NCI-H446 (cell line): ENCODE results near the gene HMCN1.
"Not testable (repeated sequence)": the region's sequence is repeated elsewhere in the genome, so short reads cannot be mapped to it uniquely, and the experiment has no call there.

Source experiments
- DNase-seq, 2 experiments: peaks; one replicate each; lab custom pipeline; 2025; lab: John Stamatoyannopoulos, UW

Gene HMCN1

DNA sequence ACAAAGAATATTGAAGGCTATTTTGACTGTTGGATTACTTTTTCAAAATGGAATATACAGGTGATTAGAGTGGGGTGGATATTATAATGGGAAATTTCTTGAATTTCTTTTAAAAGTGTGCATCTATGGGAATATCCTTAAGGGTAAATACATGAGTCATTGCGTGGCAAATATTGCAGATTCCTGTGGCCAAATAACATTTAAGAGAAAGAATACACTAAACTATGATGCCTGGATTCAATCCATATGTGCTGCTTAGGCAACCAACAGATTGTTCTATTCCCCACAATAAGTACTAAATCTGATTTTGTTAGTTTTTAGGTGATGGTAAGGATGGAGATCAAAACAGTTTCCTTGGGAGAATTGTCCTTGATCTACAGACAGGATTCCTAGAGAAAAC lies 119.5 kb downstream of the HMCN1 start:
- DNase-seq, result no peak

DNA sequence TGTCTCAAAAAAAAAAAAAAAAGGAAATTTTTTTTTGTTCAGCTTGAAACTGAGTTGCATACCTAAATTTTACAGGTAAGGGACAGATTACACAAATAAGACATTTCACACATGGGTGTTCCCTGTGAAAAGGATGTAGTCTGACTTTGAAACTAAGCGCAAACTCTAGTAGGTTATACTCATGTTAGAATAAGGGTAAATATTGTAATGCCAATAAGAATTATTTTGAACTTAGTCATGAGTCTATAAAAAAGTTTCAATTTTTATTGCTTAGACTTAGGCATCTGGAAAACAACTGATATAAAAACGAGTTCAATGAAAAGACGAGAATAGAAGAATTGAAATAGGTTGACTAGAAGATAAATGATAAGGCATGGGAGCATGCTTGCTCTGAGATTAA lies 122.3 kb downstream of the HMCN1 start:
- no peak for DNase-seq

DNA sequence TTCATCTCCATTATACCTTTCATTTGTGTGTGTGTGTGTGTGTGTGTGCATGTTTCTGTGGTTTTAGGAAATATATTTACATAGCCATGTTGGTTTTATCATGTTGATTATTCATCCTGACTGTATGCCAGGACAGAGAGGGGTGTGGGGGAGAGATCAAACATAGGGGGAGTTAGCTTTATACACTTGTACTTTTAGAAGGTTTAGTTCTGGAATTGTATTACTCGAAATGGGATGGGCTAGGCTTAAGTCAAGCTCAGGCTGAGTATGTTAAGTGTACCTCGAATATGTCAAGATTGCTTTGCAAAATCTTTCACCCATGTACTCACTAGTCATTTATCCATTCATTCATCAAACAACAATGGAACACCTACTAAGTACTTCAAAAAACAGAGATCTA lies 123.3 kb downstream of the HMCN1 start:
- DNase-seq, result no peak

DNA sequence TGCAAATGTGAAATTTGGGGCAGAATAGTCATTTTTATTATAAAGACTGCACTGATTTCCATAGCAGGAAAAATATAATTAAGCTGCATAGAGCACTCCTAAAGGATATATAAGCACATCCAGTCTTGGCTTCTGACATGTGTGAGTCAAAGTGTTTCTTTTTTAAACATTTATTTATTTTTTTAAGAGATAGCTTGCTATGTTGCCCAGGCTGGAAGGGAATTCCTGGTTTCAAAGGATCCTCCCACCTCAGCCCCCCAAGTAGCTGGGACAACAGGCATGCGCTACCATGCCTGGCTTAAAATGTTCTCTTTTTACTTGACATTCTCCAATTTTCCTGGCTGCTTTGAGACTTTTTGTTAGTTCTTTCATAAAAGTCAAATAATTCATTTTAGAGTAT lies 126.1 kb downstream of the HMCN1 start:
- DNase-seq, result no peak

DNA sequence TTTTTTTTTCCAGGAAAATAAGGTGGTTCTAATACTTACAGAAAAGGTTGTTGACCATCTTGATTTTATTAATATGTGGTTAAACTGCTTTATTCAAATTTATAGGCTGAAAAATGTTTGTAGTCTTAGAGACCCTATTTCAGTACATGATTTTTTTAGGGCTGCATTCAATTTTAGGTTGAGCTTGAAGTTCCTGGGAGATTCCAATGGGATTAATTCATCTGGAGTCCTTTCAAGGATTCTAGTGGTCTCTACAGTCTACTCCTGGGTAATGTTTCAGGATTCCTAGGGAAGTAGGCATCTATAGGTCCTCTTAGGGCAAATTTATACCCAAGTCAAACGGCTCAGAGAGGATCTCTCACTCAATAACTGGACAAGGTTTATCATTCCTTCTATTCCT lies 126.7 kb downstream of the HMCN1 start:
- DNase-seq, result no peak

DNA sequence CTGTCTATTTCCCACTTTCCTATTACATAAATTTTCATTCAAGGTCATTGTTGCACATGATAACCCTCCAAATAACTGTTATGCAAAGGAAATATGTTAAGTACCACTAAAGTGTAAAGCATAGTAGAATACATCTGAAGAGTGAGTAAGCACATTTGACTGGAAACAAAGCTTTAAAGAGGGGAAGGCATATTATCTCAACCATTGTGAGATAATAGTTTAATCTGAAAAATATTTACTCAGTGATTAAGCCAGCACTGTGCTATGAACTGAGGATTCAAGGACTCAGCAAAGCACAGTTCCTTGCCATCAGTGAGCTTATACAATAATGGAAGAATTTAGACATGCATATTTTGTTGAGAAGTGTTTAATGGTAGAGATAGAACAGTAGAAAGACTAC lies 127.4 kb downstream of the HMCN1 start:
- DNase-seq, result no peak

DNA sequence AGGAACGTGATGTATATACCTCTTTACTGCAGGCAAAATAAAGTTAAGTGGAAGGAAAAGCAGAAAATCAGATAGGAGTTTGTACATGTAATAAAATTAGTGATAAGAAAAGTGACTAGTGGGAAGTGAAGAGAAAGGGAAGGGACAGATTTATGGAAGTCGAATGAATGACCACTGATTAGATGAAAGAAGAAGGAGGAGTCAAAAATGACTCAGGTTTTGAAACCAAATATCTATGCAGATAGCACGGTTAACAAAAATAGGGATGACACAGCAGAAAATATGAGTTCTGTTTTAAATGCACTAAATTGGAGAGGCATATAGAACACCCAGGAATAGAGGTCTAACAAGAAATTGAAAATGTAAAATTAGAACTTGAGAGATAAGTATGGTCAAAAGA lies 128.0 kb downstream of the HMCN1 start:
- DNase-seq, result no peak

DNA sequence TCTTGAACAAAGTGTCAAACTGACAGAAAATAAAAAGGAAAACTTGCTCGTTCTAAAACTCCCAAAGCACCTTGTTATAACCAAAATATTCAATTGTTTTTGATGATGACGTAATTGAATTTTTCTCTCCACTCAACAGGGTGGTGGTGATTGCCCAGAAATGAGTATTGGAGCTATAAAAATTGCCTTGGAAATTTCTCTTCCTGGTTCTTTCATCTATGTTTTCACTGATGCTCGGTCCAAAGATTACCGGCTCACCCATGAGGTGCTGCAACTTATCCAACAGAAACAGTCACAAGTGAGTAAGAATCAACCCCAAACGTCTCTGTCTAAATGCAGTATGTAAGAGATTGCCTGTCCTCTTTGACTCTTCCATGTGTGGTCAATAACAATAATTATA lies 130.1 kb downstream of the HMCN1 start:
- no peak for DNase-seq

DNA sequence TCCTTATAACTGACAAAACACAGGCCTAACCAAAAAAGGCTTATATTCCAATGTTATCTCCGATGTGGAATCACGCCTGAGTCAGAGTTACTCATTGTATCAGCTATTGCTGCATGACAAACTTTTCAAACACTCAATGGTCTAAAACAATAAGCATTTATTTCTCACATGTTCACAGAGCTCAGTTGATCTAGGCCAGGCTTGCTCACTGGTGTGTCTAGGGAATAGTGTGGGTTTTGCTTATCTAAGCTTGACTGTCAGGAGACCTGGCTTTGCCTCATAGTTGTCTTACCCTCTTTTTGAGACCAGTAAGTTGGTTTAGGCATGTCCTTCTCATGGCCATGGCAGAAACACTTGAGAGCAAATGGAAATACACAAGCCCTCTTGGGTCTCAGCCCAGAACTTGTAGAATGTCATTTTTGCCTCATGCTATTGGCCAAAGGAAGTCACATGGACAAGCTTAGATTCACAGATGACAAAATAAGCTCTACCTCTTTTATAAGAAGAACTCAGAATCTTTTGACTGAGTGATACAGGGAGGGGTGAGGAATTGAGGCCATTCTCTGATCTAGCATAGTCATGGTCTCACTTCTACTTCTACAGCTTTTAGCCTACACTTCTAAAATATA lies 130.8 kb downstream of the HMCN1 start:
- DNase-seq, result peak in 1 of 2 experiments; percentile 14

DNA sequence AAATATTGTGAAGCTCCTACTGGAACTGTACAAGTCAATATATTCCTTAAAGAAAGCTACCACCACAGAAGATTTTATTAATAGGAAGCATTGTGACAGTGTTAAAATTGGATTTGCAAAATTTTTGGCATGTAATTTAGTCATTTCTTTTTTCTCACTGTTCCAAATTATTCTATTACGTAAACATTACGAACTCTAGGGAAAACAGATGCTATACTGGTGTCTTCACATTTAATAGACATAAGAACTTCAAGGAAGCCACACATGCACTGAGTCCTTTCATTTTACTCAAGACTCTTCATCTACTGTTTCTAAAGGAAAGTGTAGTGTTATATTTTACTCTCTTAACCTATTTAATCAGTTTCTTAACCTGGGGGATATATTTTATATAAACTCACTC lies 135.4 kb downstream of the HMCN1 start:
- no peak for DNase-seq

DNA sequence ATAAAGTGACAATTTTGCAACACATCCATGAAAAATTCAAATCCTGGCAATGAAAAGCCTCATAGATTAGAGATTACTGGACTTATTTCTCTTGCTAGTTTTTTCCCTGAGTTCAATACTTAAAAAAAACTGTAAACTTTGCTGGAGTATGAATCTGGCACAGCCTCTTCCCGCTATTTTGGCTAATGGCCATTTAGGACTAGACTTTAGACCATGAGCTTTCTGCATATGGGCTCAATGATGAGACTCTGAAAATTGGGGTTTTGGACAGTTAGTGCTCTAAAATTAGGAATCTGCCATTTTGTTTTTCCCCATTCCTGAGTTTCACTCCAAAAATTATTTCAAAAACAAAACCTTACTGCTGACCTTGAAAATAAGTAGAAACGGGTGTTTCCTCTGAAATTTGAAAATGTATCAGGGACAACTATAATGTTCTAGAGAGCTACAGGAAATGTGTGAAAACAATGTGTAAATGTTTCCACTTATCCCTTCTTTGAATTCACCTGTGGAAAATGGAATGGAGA lies 137.5 kb downstream of the HMCN1 start:
- peak in 1 of 2 experiments; percentile 33 for DNase-seq

DNA sequence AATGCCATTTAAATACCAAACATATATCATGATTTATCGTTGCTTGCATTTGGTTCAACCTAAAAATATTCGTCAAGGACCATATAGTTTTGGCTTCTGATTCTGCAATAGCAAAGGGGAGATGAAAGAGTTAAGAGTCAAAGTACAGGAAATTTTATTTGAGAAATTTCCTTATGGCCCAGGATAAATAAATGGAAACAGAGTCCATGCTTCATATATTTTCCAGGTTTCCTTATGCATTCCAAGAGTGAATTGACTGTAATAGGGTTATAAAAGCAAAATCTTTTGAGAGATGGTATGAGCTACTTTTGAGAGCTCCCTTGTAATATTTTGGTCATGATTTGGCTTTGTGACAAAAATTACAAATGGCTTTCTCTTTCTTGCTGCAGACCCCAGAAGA lies 140.1 kb downstream of the HMCN1 start:
- DNase-seq, result no peak

DNA sequence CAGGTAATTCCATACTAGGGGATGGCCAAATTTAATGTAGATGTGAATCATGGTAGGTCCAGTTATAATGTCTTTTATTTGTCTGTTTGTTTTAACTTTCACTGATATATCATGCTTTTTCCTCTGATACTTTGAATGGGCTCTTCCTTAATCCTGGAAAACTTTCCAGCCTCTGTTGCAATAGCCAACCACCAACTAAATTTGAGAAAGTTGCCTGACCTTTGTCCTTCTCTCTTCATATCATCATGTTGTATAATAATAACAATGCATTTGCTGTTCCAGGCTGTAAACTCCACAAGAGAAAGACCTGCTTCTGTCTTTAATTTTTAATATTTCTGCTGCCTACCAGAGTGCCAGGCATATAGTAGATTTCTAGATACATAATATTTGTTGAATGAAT lies 146.1 kb downstream of the HMCN1 start:
- DNase-seq, result no peak

DNA sequence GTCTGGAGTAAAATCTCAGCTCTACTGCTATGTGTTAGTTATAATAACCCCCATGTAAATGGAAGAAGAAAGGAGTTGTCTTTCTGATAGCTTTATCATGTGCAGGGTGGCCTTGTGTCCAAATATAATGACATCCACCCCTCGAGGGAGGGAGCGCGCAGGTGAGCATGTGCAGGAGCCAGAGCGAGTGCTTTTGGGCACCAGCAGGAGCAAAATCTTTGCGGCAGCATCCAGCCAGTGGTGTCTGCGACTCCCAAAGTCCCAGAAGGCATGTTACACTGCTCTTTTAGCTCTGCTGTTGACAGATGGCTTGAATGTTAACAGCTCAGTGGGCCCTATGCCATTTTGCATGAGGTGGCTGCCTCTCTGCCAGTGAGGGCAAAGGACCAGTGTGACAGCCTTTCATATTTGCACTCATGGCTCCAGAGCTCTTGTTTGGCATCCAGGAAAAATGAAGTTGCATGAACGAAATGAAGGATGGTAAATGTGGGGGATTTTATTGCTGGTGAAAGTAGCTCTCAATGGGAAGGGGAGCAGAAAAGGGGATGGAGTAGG lies 146.7 kb downstream of the HMCN1 start:
- DNase-seq, result peak; percentile 87 to 95

DNA sequence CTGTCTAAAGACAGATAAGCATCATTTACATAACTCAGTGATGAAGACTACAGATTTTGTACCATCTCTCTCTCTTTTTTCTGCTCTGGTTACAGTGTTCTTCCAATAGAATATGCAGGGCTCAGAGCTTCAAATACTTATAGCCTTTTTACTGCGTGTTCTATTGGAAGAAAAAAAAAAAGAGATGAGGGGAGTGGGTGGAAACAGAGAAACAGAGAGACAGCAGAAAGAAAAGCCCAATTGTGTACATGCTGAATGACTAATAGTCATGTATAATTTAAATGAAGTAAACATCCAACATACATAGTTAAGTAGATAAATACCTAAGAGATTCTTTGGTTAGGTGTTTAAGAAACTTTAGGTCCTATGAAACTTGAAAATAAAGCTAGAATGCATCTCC lies 151.9 kb downstream of the HMCN1 start:
- no peak for DNase-seq

DNA sequence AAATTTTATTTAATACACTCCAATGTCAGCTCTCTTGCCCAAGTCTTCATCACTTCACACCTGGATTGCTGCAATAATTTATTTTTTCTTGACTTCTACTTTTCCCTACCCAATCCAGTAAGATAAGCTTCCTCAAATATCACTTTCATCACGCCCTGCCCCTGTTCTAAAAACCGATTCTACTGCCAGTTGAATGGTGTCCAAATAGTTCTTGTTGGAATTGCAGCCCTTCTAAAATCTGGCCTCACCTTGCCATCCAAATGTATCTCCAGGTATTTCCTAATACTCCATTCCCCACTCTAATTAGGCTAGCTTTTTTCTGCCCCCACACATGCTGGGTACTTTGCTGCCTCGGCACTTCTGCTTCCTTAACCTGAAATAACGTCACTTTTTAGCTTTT lies 152.5 kb downstream of the HMCN1 start:
- DNase-seq, result no peak

DNA sequence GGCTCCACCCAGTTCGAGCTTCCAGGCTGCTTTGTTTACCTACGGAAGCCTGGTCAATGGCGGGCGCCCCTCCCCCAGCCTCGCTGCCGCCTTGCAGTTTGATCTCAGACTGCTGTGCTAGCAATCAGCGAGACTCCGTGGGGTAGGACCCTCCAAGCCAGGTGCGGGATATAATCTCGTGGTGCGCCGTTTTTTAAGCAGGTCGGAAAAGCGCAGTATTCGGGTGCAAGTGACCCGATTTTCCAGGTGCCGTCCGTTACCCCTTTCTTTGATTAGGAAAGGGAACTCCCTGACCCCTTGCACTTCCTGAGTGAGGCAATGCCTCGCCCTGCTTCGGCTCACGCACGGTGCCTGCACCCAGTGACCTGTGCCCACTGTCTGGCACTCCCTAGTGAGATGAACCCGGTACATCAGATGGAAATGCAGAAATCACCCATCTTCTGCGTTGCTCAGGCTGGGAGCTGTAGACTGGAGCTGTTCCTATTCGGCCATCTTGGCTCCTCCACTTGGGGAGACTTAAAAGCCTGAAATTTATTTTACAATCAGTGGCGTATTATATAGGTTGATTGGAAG lies 158.7 kb downstream of the HMCN1 start:
- not testable (repeated sequence) for DNase-seq

DNA sequence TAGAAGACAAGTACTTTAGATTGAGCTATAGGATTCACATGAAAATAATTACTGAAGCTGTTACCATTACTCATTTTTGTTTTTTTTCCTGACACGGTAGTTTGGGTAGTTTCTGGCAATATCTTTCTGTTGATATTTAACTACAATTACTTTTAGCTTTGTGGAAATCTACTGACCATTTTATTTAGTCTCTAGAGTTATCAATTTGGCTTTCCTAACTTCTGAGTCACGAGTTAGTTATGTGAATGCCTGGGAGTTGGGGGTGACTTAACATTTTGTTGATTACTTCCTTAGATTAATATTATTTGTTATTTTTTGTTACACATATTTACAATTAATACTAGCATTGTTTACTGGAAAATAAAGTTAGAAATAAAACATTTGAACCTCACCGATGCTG lies 160.6 kb downstream of the HMCN1 start:
- DNase-seq, result no peak

DNA sequence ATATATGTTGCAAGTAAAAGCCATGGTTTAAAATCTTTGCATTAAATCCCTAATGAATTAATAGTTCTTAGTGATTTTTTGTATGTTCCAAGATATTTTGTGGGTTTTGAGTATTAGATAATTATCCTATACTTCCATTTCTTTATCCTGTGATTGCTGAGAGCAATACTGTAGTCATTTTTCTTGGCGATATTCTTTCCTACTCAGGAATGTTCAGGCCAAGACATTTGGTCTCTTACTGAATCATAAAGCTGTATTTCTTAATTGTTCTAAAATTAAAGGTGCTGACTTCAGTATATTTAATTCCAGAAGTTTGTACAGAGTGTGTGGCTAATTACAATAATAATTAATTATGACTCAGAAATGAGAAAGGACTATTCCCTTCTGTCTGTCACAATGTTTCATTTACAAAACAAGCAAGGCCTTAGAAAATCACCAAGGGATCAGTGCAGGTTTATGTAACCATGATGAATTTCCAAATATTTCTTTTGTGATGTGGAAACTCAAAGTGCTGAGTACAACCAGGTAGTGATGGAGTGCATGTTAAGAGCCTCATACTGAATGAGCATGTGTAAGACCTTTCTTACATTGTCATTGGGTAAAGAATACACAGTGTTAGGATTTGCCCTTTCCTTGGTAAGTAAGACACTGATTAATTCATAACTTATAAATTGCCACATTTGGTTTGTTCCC lies 161.2 kb downstream of the HMCN1 start:
- no peak for DNase-seq

DNA sequence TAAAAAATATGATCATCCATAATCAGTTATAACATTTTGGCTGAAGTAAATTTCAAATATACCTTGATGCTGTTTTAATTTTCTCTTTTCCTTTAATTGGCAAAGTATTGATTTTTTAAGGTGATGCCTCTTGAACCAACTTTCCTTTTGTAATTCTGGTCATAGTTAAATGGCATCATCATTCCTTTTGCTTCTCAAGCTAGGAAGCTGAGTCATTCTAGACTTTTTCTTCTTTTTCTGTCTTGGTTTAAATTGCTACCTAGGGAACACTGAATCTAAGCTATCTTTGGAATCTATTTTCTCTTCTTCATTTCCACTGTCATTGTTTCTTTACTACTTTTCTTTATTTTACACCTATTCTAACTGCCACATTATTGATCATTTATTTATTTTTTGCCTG lies 162.7 kb downstream of the HMCN1 start:
- no peak for DNase-seq

DNA sequence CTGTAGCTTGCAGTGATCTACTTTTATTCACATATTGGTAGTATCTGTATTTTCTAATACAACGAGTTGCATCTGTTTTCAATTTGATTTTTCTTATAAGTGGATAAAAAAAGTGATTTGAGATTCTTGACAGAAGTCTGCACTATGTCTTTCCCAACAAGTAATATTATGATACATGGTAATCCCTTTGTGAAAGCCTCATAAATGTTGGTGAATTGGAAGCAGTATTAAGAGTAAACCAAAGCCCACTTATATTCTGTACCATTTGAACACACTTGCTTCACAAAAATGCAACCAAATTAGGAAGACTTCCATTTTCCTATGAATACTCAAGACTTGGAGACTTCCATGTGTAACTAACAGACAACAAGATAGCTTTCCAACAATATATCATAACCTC lies 172.0 kb downstream of the HMCN1 start:
- DNase-seq, result no peak

DNA sequence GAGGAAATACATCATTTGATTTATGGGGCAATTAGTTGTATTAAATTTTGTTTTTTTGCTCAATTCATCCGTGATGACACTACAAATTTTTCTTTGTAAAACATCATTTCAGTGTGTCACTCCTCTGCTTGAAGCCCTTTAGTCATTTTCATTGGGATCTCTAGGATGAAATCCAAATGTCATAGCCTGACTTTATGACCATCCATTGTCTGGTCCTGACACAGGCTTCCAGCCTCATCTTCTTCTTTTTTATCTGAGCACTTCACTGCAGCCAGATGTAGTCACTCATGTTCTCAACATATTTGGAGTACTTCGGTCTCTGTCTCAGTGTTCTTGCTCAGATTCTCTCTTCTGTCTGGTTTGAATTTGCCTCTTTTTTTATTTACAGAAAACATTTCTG lies 173.1 kb downstream of the HMCN1 start:
- DNase-seq, result no peak

DNA sequence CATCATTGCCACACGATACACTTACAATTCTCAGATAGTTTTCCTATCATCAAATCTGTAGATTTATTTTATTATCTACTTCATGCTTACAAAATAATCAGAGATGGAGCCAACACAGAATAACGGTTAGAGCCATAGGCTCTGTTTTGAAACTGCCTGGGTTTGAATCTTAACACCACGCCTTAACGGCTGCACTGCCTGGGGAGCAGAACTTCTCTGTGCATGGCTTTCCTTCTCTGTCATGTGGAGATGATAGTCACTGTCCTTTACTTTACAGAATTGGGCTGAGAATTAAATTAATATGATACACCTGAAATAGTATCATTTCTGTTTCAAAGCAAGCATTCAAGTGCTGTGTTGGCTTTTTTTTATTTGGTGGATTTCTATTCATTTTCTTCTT lies 177.8 kb downstream of the HMCN1 start:
- DNase-seq, result no peak
